Measurements from ENCODE around the gene MT1F. TPM values are rescaled to one million over a fixed set of nuclear protein-coding genes. Genes with fewer than 3 reads are reported as not detected.
"Not testable (repeated sequence)": the region's sequence is repeated elsewhere in the genome, so short reads cannot be mapped to it uniquely, and the experiment has no call there.

MT1F gene
- total RNA-seq, 1 experiment from 2014 or later: not detected

DNA sequence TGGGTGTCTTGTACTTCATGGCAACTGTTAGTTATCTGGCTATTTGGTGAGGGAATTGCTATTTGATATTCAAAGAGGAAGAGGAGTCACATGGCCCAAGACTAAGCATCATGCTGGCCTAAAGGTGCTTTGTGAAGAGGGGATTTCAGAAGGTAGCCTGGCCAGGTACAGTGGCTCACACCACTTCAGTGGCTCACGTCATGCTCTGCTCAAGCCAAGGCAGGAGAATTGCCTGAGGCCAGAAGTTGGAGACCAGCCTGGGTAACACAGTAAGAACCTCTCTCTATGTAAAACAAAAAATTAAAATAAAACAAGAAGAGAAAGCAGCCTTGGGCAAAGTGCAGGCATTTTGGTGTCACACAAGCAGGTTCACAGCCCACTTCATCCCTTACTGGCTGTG is 12.4 kb upstream of the MT1F start:
- no peak for DNase-seq (ENCODE audit: low spot score)

- DNase-seq (ENCODE audit: low spot score): no peak
Measured at GRCh38 chr16:56645838-56646237, 11.9 kb upstream of the MT1F start.

DNA sequence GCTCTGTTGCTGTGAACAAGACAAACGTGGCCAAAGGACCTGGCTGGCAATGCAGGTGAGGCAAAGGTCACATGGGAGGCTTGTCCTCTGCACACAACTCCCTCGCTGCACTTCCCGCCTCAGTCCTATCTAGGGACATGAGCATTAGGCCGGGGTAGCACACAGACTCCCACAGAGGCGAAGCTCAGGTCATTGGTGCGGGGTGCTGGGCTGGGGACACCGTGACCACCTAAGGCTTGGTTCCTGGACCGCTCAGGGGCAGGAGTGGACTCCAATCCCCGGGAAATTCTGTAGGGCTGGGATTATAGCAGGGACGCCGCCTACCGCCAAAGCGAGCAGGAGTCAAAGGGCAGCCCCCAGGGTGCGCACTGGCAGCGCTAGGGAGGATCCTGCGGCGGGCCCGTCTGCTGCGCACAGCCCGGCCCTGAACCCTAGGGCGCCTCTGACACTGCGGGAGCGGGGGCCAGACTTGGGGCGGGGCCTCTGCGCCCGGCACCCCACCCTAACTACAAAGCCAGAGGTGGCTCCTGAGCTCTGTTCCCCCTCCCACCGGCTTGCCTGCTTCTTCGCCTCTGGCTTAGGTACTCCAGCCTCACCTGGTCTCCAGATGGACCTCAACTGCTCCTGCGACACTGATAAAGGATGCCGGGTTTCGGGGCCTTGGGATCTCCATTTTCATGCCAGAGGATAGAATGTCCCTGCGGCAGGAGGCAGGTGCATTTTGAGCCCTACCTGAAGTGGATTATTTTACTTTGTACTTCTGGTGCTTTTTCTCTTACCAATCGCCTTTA is 9.9 kb upstream of the MT1F start:
- no peak for DNase-seq (ENCODE audit: low spot score)

DNA sequence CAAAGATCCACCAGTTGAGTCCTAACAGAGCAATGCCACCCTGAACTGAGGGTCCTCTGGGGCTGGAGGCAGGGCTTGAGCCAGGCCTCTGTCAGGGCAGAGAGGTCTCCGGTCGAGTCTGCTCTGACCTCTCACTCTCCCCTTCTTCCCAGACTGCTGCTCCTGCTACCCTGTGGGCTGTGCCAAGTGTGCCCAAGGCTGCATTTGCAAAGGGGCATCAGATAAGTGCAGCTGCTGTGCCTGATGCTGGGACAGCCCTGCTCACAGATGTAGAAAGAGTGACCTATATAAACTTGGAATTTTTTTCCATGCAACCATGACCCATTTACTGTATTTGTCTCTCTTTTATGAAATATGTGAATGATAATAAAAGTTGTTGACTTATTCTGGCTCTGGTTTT is 8.5 kb upstream of the MT1F start:
- DNase-seq (ENCODE audit: low spot score): no peak

- DNase-seq (ENCODE audit: low spot score): no peak
Measured at GRCh38 chr16:56649820-56650219, 7.9 kb upstream of the MT1F start.

DNA sequence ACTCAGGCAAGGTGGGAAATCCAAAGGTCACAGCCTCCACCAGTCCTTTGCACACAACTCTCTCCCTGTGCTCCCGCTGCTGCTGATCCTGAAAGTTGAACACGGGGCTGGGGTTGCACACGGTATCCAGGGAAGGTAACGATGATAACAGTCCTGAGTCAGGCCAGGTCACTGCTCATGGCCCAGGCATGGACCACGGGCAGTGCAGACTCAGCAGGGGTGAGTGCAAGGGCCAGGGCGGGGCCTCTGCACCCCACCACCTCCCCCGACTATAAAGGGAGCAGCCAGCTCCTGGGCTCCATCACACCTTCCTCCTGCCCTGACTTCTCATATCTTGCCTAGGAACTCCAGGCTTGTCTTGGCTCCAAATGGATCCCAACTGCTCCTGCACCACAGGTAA is 6.2 kb upstream of the MT1F start, which contains the start of gene MT1B:
Gene MT1B (plus strand): TSS at position 301 of the 400 bp plus-strand sequence. CDS start 68 bp downstream, at position 369.
- DNase-seq (ENCODE audit: low spot score): no peak

- no peak for DNase-seq (ENCODE audit: low spot score)
Measured at GRCh38 chr16:56652600-56652999, 5.2 kb upstream of the MT1F start.

- DNase-seq (ENCODE audit: low spot score): no peak
Measured at GRCh38 chr16:56653218-56653617, 4.5 kb upstream of the MT1F start.

DNA sequence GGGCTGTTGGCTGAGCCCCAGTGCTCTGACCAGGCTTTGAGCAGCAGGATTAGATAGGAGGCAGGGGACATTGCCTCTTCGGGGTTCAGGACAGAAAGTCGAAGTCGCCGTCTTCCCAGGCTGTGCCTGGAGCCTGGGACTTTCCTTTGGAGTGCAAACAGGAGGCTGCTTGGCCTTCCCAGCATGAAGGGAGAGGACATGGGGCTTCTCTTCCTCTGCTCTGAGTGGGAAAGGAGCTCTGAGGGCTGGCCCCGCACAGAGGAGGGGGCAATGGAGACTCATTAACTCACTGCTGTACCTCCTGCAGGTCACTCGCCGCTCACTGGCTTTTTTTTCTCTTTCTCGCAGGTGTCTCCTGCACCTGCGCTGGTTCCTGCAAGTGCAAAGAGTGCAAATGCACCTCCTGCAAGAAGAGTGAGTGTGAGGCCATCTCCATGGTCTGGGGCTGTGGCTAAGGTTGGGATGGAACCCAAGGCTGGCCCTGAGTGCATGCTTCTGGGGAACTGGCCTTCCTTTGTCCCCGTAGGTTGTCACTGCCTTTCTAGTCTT is 642 bp downstream of the MT1F start:
- DNase-seq (ENCODE audit: low spot score): no peak

- DNase-seq (ENCODE audit: low spot score): no peak
Measured at GRCh38 chr16:56662357-56663354, 4.9 kb downstream of the MT1F start.

DNA sequence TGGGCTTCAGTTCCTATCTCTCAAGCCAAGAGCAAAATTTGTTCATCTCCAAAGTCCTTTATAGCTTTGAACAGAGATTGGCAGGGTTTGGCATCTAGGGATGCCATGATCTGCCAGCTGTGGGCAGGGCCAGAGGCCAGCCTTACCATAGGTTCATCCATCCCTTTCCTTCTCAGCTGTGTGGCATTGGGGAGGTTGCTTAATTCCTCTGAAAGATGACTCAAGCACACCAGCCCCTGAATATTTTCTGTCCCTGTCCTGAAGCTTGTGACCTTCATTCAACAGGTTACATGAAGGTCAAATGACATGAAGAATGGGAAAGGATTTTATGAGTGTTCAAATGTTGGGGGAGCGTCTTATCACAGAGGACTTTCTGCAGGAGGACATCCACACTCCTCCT is 6.7 kb downstream of the MT1F start:
- DNase-seq (ENCODE audit: low spot score): no peak

DNA sequence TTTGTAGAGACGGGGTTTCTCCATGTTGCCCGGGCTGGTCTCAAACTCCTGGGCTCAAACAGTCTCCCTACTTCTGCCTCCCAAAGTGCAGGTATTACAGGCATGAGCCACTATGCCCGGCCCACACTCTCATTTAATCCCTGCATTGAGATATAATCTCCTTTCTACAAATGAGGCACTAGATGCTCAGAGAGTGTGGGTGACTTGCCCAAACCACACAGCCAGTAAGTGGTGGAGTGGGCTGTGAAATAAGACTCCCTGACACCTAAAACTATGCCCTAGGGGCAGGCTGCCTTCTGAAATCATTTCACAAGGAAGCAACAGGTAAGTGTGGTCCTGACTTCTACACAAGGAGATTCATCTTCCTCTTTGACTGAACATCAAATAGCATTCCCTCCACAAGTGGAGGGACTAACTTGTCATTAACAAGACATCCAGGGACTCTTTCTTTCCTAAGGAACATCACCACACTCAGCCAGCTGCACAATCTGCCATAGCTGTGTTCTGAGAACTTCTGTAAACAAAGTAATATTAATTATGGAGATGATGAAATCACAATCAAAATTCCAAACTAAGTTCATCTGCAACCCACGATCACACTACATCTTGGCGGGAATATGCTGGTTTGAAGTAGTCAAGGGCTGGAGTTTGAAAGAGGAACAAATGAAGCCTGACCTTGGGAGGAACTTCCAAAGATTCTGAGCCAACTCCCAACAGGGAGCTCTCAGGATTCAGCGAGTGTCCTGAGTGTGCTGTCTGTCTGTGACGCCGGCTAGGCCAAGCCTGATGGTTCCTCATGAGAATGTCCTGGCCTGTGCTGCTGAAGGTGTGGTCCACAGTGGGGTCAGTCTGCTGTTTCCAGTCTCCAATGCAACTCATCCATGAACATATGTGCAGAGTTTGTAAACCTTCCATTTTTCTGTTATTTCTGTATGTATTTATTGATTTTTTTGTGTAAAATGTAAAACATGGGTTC is 7.8 kb downstream of the MT1F start:
- not testable (repeated sequence) for DNase-seq (ENCODE audit: low spot score)

DNA sequence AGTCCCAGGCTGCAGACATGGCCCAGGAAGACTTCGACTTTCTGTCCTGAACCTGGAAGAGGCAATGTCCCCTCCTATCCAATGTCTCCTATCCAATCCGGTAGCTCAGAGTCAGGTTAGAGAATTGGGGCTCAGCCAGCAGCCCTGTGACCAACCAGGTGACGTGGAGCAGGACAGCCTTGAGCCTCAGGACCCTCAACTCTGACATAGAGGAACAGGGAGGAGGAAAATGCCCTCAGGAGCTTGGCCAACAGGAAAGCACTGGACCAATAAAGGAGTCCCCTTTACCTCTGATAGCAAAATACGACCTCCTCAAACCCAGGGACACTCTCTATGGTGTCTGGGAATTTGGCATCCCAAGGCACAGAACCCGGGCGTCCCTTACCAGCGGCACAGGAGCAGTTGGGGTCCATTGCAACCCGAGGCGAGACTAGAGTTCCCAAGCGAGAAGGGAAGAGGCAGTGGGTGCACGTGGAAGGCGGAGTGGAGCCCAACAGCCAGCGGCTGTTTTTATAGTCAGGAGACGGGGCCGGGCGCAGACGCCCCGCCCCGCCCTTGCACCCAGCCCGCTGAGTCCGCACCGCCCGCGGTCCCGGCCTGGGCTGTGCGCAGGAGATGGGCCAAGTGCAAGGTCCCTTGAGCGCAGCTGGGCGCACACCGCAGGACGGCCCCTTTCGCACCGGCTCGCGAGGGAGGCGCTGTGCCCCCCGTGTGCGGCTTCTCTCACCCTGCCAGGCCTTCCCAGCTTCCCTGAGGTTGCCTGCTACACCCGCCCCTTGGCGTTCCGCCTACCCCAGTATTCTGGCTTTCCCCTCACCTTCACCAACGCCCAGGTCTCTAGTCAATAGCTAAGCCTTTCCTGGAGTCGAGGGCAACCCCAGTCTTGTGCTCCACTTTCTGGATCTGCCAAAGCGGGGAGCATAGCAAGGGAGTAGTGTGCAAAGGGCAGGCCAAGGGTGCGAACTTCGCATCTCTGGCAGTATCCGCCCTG is 10.1 kb downstream of the MT1F start, which contains the start of gene MT1G:
Gene MT1G (minus strand): TSS at position 485 of the 991 bp plus-strand sequence. CDS start 72 bp downstream, at position 413.
- no peak for DNase-seq (ENCODE audit: low spot score)

- DNase-seq (ENCODE audit: low spot score): no peak
Measured at GRCh38 chr16:56669005-56669839, 11.5 kb downstream of the MT1F start, which contains the start of gene MT1H. Gene MT1H (plus strand): TSS chr16:56669814. CDS start chr16:56669885, 71 bp downstream.

DNA sequence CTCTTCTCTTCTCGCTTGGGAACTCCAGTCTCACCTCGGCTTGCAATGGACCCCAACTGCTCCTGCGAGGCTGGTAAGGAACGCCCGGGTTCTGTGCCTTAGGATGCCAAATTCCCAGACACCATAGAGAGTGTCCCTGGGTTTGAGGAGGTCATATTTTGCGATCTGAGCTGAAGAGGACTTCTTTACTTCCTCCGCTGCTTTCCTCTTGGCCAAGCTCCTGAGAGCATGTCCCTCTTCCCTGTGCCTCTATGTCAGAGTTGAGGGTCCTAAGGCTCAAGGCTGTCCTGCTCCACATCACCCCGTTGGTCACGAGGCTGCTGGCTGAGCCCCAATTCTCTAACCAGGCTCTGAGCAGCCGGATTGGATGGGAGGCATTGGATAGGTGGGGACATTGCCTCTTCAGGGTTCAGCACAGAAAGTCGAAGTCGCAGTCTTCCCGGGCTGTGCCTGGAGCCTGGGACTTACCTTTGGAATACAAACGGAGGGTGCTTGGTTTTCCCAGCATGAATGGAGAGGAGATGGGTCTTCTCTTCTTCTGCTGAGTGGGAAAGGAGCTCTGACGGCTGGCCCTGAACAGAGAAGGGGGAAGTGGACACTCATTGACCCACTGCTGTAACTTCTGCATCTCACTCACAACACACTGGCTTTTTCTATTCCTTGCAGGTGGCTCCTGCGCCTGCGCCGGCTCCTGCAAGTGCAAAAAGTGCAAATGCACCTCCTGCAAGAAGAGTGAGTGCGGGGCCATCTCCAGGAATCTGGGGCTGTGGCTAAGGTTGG is 12.3 kb downstream of the MT1F start:
- no peak for DNase-seq (ENCODE audit: low spot score)

GRCh38 chr16:56670620-56670934 is 12.8 kb downstream of the MT1F start:
- no peak for DNase-seq (ENCODE audit: low spot score)

- not testable (repeated sequence) for DNase-seq (ENCODE audit: low spot score)
Measured at GRCh38 chr16:56671691-56672090, 13.9 kb downstream of the MT1F start.

DNA sequence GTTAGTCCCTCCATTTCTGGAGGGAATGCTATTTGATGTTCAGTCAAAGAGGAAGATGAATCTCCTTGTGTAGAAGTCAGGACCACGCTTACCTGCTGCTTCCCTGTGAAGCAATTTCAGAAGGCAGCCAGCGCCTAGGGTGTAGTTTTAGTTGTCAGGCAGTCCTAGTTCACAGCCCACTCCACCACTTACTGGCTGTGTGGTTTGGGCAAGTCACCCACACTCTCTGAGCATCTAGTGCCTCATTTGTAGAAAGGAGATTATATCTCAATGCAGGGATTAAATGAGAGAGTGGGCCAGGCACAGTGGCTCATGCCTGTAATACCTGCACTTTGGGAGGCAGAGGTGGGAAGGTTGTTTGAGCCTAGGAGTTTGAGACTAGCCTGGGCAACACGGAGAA is 14.4 kb downstream of the MT1F start:
- DNase-seq (ENCODE audit: low spot score): not testable (repeated sequence)

All from A172 (cell line).